Ovary (tissue), 9 donors: ENCODE data around the gene SMIM44. TPM values are rescaled to one million over a fixed set of nuclear protein-coding genes. Genes with fewer than 3 reads are reported as not detected.

Experiments
- DNase-seq, 5 donors: peaks; one replicate each; pipeline ENCODE4 v3.0.0-alpha.2; 2019 to 2020
- H3K27ac ChIP-seq, 2 donors: fragments of 200-600 bp; one replicate each; pipeline versions ENCODE4 v1.5.1 to v1.8.0; 2019 to 2022
- H3K27me3 ChIP-seq: fragments of 200-600 bp; one replicate; pipeline ENCODE4 v1.8.0; 2022
- H3K36me3 ChIP-seq: fragments of 200-600 bp; sonication (generic); one replicate; pipeline ENCODE4 v1.5.1; 2019
- H3K4me1 ChIP-seq: one replicate; pipeline ENCODE4 v1.8.1; 2013; ENCODE audit warnings: mild to moderate bottlenecking, moderate library complexity; ENCODE audit not compliant: insufficient read depth
- H3K4me3 ChIP-seq: fragments of 200-600 bp; sonication (generic); one replicate; pipeline ENCODE4 v1.5.1; 2017
- H3K9me3 ChIP-seq, 2 donors: fragments of 200-600 bp in 1 of 2; sonication (generic) in 1 of 2; one replicate each; pipeline versions ENCODE4 v1.5.1 to v1.8.1; 2013 to 2019; ENCODE audit warnings: mild to moderate bottlenecking in 1 of 2, moderate library complexity in 1 of 2
- EP300 ChIP-seq: sonication (generic); formaldehyde crosslinking; IDR thresholded peaks from one replicate; pipeline ENCODE4 v1.6.1; 2017; ENCODE audit warnings: antibody characterized with exemption
- POLR2A ChIP-seq: fragments of 450-650 bp; IDR thresholded peaks from one replicate; pipeline ENCODE4 v1.6.1; 2017; ENCODE audit warnings: antibody characterized with exemption, mild to moderate bottlenecking, moderate library complexity
- WGBS, 3 donors: extraction: QIAGEN DNeasy Blood & Tissue Kit in 1 of 3; methylation state at CpG; one replicate each; pipeline versions ENCODE4 v1.1.5 to v1.1.7; 2013 to 2017; 5-methylcytosine and 5-hydroxymethylcytosine counted together
- intact Hi-C, 4 donors: fragments of 100-400 bp; cut with DNase I; formaldehyde crosslinking; loops; one replicate each; pipeline versions ENCODE4 v1.11.0 to v1.15.1; 2022 to 2023
- polyA plus RNA-seq, 2 donors: library from polyadenylated mRNA; stranded (reverse); fragments of 200-250 nt in 1 of 2; fragments of 350-450 nt in 1 of 2; fragmentation: Illumina TruSeq in 1 of 2; extraction: RNeasy Lipid Tissue Mini Kit (QIAGEN cat#74804) in 1 of 2; gene quantifications; one replicate each; pipeline ENCODE4 v1.2.3, GENCODE V29; 2013 to 2014
- total RNA-seq, 7 donors: library from RNA; depleted of rRNA in 2 of 7; stranded (reverse); fragments of >200 nt in 2 of 7; fragmentation: NEBNext Ultra II Directional in 3 of 7; extraction: Animal tissue kit (Norgen Biotek cat#: 25700) in 3 of 7; gene quantifications; one replicate each; pipeline versions ENCODE4 v1.1.0 to v1.2.4, GENCODE V29; 2016 to 2023
- TF ChIP-seq, protein P1 (sequence below), 3 donors: fragments of 450-650 bp in 2 of 3; fragments of 200-600 bp in 1 of 3; IDR thresholded peaks; one replicate each; pipeline versions ENCODE4 v1.5.1 to v1.8.0; 2016 to 2022; ENCODE audit warnings: antibody characterized with exemption in 3 of 3, mild to moderate bottlenecking in 1 of 3
- donor health status: DM: no; HTN: no; CAD: no; lungs with moderate emphysema.
- donor health status: DM: no; HTN: no; CAD: no.
- donor health status: Bipolar disorder and iron deficiency.
- donor health status: DM: yes; HTN: yes; CAD: no.
- donor health status: DM: no; HTN: no; CAD: no.
- donor health status: DM: yes; HTN: yes; CAD: no.

SMIM44 gene
- total and polyA plus RNA-seq, 9 donors: 0.92 TPM; not detected in 8

DNA sequence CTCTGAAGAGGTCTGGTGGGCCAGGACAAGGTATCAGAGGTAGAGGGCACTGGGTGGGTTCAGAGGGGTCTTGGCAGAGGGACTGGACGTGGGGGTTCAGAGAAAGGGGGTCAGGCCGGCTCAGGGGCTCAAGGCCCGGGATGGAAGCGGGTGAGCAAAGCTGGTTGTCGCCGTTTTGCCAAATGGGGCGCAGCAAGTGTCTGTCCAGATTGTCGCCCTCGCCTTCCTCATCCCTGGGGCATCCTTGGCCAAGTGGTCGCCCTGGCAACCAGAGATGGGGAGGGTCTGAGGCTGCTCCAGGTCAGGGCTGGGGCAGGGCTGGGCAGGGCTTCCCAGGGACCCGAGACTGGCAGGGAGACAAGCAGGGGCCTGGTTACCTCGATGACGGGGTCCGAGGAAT lies 10.4 kb upstream of the SMIM44 start:
- H3K36me3 ChIP-seq: no peaks in the 10 kb centered on the region
- H3K27ac ChIP-seq: no peak overlapping the region
- intact Hi-C loops: no loop called here
- no peaks in the 10 kb centered on the region for H3K9me3 ChIP-seq
- DNase-seq: no peak
- H3K27me3 ChIP-seq: no peaks in the 10 kb centered on the region
- no peaks in the 10 kb centered on the region for H3K4me1 ChIP-seq
- WGBS, 3 donors: 88 to 93% (median 89%) methylated on average over 14 of the region's 14 CpGs
- no peak for TF ChIP-seq POLR2A
- TF ChIP-seq EP300: no peak
- TF ChIP-seq, protein P1, sequence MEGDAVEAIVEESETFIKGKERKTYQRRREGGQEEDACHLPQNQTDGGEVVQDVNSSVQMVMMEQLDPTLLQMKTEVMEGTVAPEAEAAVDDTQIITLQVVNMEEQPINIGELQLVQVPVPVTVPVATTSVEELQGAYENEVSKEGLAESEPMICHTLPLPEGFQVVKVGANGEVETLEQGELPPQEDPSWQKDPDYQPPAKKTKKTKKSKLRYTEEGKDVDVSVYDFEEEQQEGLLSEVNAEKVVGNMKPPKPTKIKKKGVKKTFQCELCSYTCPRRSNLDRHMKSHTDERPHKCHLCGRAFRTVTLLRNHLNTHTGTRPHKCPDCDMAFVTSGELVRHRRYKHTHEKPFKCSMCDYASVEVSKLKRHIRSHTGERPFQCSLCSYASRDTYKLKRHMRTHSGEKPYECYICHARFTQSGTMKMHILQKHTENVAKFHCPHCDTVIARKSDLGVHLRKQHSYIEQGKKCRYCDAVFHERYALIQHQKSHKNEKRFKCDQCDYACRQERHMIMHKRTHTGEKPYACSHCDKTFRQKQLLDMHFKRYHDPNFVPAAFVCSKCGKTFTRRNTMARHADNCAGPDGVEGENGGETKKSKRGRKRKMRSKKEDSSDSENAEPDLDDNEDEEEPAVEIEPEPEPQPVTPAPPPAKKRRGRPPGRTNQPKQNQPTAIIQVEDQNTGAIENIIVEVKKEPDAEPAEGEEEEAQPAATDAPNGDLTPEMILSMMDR (IDR thresholded peaks at IDR 0.05): no peak
- no peak overlapping the region for H3K4me3 ChIP-seq

DNA sequence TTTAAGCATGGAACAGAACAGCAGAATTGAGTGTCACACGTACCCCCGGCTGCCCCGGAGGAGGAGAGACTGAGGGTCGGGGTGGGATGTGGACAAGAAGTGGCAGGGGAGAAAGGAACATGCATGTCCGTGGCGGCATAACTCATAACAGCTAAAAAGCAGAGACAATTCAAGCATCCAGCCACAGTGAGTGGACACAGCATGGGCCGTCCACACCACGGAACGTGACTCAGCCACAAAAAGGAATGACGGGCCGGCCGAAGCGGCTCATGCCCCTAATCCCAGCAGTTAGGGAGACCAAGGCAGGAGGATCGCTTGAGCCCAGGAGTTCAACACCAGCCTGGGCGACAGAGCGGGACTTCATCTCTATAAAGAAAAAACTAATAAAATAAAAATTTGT lies 9.7 kb upstream of the SMIM44 start:
- DNase-seq: no peak
- H3K27me3 ChIP-seq: no peaks in the 10 kb centered on the region
- H3K36me3 ChIP-seq: no peaks in the 10 kb centered on the region
- no peaks in the 10 kb centered on the region for H3K9me3 ChIP-seq
- H3K27ac ChIP-seq: no peak overlapping the region
- no peaks in the 10 kb centered on the region for H3K4me1 ChIP-seq
- intact Hi-C loops: no loop called here
- no peak overlapping the region for H3K4me3 ChIP-seq
- 88 to 92% (median 90%) methylated on average over 16 of the region's 16 CpGs for WGBS, 3 donors
- TF ChIP-seq EP300 (no peak), POLR2A (no peak)
- TF ChIP-seq, protein P1 (IDR thresholded peaks at IDR 0.05): no peak

DNA sequence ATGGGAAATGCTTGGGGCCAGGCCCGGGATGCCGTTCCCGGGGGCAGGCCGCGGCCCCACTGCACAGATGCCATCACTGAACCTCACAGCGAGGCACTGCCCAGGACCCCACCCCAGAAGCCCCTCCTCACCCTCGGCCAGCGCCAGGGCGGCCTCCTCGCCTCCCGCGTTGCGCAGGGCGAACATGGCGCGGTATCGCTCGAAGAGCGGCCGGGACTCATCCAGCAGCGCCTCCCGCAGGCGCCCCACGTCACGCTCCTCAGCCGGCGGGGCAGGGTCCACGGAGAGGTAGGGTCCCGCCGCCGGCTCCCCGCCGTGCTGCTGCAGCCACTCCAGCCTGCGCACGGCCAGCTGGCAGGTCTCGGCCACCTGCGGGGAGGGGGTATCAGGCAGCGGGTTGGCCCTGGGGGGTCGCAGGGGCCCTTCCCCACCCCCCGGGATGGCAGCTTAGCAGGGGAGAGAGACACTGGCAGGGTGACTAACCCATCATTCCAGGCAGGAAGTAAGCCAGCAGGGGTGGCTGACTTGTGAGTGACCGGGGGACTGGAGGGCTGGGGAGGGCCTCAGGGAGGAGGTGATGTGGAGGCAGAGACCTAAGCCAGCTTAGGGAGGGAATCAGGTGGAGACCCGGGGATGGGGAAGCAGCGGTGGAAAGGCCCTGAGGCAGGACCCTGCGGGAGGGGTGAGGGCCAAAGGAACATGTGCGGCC lies 9.0 kb upstream of the SMIM44 start:
- no peak for DNase-seq
- H3K36me3 ChIP-seq: no peaks in the 10 kb centered on the region
- H3K4me1 ChIP-seq: no peaks in the 10 kb centered on the region
- 91 to 96% (median 92%) methylated on average over 42 to 45 of the region's 45 CpGs for WGBS, 3 donors
- intact Hi-C loops: no loop called here
- no peak overlapping the region for H3K27ac ChIP-seq
- no peak for TF ChIP-seq EP300
- no peak for TF ChIP-seq POLR2A
- TF ChIP-seq, protein P1 (IDR thresholded peaks at IDR 0.05): no peak
- H3K4me3 ChIP-seq: no peak overlapping the region
- no peaks in the 10 kb centered on the region for H3K9me3 ChIP-seq
- H3K27me3 ChIP-seq: no peaks in the 10 kb centered on the region

DNA sequence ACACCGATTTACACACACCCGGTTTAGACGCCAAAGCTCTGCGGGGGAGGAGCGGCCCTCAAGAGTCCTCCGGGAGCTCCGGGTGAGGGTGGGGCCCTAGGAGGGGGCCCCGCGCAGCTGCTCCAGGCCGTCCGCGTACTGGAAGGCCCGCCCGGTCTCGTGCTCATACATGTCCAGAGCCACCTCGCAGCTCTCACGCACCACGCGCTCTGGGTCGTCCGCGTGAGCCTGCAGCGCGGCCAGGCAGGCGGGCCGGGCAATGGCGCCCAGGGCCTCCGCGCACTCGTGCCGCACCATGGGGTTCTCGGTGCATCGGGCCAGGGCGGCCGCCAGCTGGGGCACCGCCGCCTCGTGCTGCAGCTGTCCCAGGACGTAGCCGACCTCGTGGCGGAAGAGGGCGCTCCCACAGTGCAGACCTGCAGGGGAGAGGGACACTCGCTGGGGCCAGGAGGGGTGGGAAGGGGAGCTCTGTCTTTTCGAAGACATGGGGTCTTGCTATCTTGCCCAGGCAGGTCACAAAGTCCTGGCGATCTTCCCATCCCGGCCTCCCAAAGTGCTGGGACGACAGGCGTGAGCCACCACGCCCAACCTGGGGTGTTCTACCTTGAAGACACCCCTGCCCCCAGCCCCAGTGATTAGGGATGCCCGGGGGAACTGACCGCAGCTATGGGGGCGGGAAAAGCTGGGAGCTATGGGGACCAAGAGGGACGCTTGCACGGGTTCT lies 8.3 kb upstream of the SMIM44 start:
- no peaks in the 10 kb centered on the region for H3K27me3 ChIP-seq
- H3K27ac ChIP-seq: no peak overlapping the region
- no peak for DNase-seq
- no peaks in the 10 kb centered on the region for H3K4me1 ChIP-seq
- no peak overlapping the region for H3K4me3 ChIP-seq
- H3K9me3 ChIP-seq: no peaks in the 10 kb centered on the region
- H3K36me3 ChIP-seq: no peaks in the 10 kb centered on the region
- WGBS, 3 donors: 88 to 93% (median 90%) methylated on average over 39 to 55 of the region's 55 CpGs
- no peak for TF ChIP-seq POLR2A
- TF ChIP-seq, protein P1 (IDR thresholded peaks at IDR 0.05): no peak
- TF ChIP-seq EP300: no peak
- intact Hi-C loops: no loop called here
